HG02981 (cell line): ENCODE data around the gene DPP8.
"Not testable (repeated sequence)": the region's sequence is repeated elsewhere in the genome, so short reads cannot be mapped to it uniquely, and the experiment has no call there.

ENCODE experiments used
- ATAC-seq: cut with Tn5 transposase; IDR thresholded peaks from one replicate; pipeline ENCODE4 v1.9.1; 2021; ENCODE audit warnings: mild to moderate bottlenecking, moderate library complexity; ENCODE audit not compliant: unreplicated experiment

DPP8 gene

DNA sequence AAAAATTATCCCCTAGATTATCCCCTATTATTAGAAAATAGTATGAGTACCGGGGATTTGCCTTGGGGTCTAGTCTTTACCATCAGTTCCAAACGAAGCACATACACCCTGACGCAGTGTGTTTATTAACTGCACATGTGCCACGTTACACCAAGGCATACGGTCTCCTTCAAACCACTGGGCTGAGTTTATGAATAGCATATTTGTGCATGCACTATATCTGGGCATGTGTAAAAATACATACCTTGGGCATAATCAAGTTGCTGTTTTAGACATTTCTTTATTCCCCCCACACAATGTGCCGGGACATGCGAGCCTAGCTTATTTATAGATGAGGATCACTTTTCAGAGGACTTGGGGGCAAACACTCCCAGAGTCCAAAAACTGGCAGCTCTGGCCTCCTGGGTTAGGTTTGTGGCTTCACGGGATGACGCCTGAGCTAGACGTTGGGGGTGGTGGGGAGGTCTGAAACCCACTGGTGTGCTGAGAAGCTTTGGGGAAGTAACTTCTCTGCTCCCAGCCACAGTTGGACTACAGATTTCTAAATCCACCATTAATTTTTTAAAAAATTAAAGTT is 111.0 kb downstream of the DPP8 start:
- ATAC-seq: no peak

DNA sequence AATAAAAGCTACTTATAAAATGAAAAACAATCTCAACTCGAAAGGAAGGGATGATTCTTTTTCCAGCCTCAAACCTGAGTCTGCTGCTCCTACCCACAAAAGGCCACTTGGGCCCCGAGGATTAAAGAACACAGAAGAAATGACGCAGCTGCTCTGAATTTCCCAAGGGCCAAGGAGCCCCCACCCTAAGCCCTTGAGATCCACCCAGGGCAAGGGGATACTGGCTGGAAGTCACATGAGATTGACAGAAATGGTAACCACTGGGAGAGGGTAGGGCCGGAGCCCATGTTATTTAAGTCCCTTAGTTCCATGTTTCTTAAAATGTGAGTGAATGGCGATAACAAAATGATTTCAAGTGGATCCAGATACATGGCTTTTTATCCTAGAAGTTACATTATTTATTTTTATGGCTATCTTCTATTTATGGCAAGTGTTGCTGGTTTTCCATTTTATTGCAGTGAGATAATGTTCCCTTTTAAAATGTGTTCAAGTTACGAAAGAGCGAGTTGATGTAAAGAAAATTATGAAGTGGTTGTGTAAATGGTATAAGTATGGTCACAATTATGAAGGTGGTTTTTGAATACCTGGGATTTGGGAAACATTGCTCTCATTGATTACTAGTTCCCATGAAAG is 111.6 kb downstream of the DPP8 start:
- ATAC-seq: no peak

DNA sequence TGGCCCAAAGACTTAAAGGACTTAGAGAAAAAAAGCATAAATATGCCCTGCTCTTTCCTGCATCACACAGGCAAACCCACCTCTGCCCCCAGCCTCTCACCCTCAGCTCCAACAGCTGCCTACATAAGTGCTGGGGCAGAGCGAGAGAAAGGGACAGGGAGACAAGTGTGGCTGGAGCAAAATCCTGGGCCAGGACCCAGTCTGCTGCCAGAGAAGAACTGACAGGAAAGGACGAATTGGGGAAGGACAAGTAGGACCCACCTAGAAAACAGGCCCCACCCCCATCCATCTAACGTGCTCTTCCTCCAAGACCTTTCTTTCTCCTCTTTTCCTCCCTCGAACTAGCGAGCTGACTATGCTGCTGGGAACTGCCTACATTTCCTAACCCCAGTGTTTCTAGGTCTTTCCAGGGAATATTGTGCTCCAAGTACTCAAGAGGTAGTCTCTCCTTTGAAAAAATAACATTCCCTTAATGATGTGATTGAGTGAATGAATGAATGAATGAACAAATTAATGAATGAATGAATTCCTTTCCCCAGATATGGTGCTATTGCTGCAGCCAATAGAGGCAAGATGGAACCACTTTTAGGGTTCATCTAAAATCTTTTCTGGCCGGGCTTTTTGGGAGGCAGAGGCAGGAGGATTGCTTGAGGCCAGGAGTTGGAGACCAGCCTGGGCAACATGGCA is 113.2 kb downstream of the DPP8 start:
- no peak for ATAC-seq

GRCh38 chr15:65402961-65403360 is 114.5 kb downstream of the DPP8 start:
- no peak for ATAC-seq

GRCh38 chr15:65401611-65402240 is 115.8 kb downstream of the DPP8 start:
- no peak for ATAC-seq

- no peak for ATAC-seq
Observed at GRCh38 chr15:65400760-65401610, 116.5 kb downstream of the DPP8 start.

GRCh38 chr15:65399997-65400396 is 117.5 kb downstream of the DPP8 start:
- ATAC-seq: no peak

- no peak for ATAC-seq
Observed at GRCh38 chr15:65399001-65399706, 118.3 kb downstream of the DPP8 start.

GRCh38 chr15:65398486-65398885 is 119.0 kb downstream of the DPP8 start:
- ATAC-seq: not testable (repeated sequence)

DNA sequence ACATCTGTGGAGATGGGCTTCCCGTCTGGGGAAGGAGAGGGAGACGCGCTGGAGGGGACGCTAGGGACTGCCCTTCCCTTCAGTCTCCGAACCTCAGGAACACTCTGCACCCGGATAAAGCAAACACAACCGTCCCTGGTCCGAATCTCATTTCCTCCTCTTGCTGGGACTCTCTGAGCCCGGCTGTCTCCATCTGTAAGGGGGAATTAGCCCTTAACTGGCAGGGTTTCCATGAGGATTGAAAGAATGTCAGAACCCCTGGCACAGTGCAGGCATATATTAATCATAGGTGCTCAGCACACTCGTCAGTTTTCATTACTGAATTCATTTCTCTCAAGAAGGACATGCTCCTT is 120.5 kb downstream of the DPP8 start:
- ATAC-seq: no peak

DNA sequence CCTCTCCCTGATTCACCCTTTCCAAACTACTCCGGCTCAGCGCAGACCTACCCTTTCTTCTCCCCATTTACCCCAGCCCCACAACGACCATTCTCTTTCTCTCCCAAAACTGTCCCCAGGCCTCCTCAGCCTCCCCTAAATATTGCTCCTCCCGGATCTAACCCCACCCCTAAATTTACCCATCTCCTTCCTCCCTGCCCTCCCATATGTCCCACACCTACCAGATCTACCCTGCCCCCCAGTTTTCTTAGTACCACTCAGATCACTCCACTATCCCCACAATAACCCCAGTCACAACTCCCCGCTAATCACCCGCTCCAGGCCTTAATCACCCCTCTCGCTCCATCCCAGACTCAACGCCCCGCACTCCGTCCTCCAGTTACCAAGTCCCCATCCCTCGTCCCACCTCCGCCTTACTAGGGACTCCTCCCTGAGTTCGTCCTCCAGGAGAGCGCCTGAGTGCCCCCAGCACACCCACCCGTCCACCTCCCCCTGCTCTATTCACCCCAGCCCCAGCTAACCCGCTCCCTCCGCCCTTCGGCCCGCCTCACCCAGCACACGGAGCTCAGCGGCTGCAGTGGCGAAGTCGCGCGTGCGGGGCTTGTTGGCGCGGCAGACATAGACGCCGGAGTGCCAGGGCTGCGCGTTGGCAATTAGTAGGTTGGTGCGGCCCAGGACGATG is 121.1 kb downstream of the DPP8 start:
- ATAC-seq: no peak

DNA sequence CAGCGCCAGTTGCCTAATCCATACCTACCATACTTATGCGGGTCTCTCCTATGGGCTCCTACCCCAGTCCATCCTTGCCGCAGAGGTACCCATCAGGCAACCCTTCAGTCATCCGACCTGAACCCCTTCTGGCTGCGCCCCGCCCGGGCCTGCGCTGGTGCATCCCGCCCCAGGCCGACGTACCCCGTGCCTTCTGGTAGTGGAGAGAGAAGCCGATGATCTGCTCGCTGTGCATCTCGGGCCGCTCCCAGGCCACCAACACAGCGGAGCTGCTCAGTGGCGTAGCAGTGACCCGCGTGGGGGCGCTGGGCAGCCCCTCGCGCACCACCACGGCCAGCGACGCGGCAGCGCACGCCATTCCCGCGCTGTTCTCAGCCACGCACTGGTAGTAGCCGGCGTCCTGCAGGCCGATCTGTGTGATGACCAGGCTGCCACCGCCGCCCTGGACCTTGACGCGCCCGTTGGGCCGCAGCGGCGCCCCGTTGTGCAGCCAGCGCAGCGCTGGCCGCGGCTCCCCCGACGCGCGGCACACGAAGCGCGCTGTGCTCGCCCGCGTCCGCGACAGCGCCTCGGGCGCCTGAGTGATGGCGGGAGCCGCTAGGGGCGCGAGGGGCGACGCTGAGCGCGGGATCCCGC is 121.8 kb downstream of the DPP8 start:
- ATAC-seq: no peak

GRCh38 chr15:65394936-65395335 is 122.6 kb downstream of the DPP8 start:
- no peak for ATAC-seq

- ATAC-seq: no peak
Observed at GRCh38 chr15:65394280-65394789, 123.2 kb downstream of the DPP8 start.

DNA sequence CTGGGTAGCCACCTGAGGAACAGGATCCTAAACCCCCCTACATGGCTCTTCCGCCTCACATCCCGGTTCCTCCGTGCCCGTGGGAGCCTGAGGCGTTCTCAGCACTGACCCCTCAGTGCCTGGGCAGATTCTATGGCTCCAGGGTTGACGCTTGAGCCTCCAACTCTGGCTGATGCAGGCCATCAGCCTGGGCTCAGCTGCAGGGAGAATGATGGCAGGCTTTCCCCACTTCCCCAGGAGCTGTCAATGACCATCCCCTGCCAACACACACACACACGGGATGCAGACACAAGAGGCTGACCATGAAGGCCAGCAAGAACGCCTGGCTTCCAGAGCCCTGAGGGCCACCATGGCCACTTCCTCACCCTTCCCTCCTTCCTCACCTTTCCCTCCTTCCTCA is 123.9 kb downstream of the DPP8 start:
- ATAC-seq: no peak

DNA sequence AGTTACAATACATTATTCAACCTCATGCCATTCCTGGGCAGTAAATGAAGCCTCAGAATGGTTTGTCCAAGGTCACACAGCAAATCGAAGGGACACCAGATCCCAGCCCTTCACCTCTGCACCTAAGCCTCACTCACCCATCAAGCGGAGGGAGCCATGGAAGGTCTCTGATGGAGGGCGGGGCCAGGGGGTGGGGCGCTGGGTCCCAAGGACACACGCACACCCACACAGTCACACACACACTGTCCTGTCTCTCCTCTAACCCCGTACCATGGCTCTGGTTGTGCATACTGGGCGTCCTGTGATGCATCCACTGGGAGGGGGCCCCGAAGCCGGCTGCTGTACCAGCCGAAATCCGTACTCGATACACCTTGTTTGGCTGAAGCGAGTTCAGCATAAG is 124.4 kb downstream of the DPP8 start:
- ATAC-seq: no peak
